ENCODE results near the gene NARS2.

- TF ChIP-seq POLR2A (IDR thresholded peaks at IDR 0.05) = no peak
- TF ChIP-seq CTCF (IDR thresholded peaks at IDR 0.05) = no peak
- no peak for TF ChIP-seq POLR2AphosphoS5 (IDR thresholded peaks at IDR 0.05)
- TF ChIP-seq EP300 (IDR thresholded peaks at IDR 0.05) = no peak
Observed at GRCh38 chr11:78612721-78613377, 38.2 kb upstream of the NARS2 start.
